AG04450 (cell line): ENCODE results near the gene MARK4. TPM values are rescaled to one million over a fixed set of nuclear protein-coding genes. Genes with fewer than 3 reads are reported as not detected.

Experiments used
- CTCF ChIA-PET: fragments of 300-600, 350-600 bp; formaldehyde crosslinking; extraction: SDS; loops from one replicate; lab custom pipeline; 2022; ENCODE audit warnings: antibody characterized with exemption, inconsistent platforms; lab: Charles Lee
- POLR2A ChIA-PET: fragments of 350-600 bp; formaldehyde crosslinking; extraction: SDS; loops from one replicate; lab custom pipeline; 2021; ENCODE audit warnings: antibody characterized with exemption, inconsistent platforms; lab: Yijun Ruan, JAX
- DNase-seq: peaks from one replicate; pipeline ENCODE4 v3.0.0-alpha.2; 2011; ENCODE audit warnings: low read depth, low spot score
- H3K27ac ChIP-seq: one replicate; pipeline ENCODE4 v1.5.1; 2012; ENCODE audit warnings: low read depth, low read length, control low read depth
- H3K27me3 ChIP-seq: one replicate; pipeline ENCODE4 v1.6.0; 2012; ENCODE audit warnings: low read length; ENCODE audit not compliant: control insufficient read depth, insufficient read depth
- H3K4me3 ChIP-seq: 2 replicates; pipeline ENCODE4 v1.5.1; 2011; ENCODE audit warnings: mild to moderate bottlenecking, low read depth, low read length, control low read depth
- H3K9me3 ChIP-seq: 2 replicates; pipeline ENCODE4 v1.5.1; 2012; ENCODE audit warnings: low read length; ENCODE audit not compliant: control insufficient read depth, insufficient read depth
- CTCF ChIP-seq: IDR thresholded peaks from 2 replicates; pipeline ENCODE4 v1.5.1; 2011; ENCODE audit warnings: low read depth, low read length, control low read depth, inconsistent platforms
- polyA plus RNA-seq: library from polyadenylated mRNA; depleted of rRNA; stranded (reverse); fragments of >200 nt; gene quantifications from 2 replicates; pipeline ENCODE4 v1.2.3, GENCODE V29; 2011

MARK4 gene
- polyA plus RNA-seq, 1 experiment: 12.6 TPM

DNA sequence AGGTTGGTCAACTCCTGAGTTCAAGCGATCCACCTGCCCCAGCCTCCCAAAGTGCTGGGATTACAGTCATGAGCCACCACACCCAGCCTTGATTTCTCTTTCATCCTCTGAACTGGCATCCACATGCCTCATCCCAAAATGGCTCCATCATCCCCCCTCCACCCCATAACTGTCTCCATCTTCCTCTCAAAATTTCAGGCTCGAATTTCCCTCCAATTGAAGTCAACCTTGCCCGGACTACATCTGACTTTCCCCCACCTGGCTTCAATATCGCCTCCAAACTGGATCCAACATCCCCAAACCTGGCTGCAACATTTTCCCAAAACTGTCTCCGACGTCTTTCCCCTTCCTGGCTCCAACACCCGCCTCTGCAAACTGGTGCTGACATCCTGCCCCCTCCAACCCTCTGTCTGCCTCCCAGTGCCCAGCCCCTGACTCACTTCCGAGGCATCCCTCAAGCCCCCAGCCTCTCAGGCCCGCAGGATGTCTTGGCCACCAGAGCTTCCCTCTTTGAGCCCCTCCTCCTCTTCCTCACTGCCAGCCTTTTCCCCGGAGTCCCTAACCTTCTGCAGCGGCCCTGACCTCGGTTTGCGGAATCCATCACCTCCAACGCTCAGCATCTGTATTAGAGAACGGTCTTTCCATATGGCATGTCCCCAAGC lies 6.8 kb upstream of the MARK4 start:
- TF ChIP-seq CTCF: no peak
- CTCF ChIA-PET: no interaction called here
- DNase-seq: no peak
- peaks cover 3% of the 10 kb centered on the region for H3K27me3 ChIP-seq
- POLR2A ChIA-PET: no interaction called here
- H3K4me3 ChIP-seq: no peak overlapping the region
- H3K9me3 ChIP-seq: no peaks in the 10 kb centered on the region
- no peak overlapping the region for H3K27ac ChIP-seq

- TF ChIP-seq CTCF: no peak
- no peak for DNase-seq
- Histone ChIP-seq H3K27me3 (peaks cover 3% of the 10 kb centered on the region), H3K27ac (no peak within 1 kb of the TSS), H3K9me3 (no peaks in the 10 kb centered on the region), H3K4me3 (no peak within 1 kb of the TSS)
- ChIA-PET POLR2A (no interaction called here), CTCF (interaction anchor here (1.3 kb wide), 1 partner anchor 67 kb away, joined by 4 read pairs; the partner anchor contains the start of genes BLOC1S3 and TRAPPC6A)
Observed at GRCh38 chr19:45245334-45245787, 5.7 kb upstream of the MARK4 start, which contains the start of gene EXOC3L2. TSS of gene EXOC3L2 (minus strand) at chr19:45245407. CDS start at chr19:45239045, 6,362 bp downstream.

DNA sequence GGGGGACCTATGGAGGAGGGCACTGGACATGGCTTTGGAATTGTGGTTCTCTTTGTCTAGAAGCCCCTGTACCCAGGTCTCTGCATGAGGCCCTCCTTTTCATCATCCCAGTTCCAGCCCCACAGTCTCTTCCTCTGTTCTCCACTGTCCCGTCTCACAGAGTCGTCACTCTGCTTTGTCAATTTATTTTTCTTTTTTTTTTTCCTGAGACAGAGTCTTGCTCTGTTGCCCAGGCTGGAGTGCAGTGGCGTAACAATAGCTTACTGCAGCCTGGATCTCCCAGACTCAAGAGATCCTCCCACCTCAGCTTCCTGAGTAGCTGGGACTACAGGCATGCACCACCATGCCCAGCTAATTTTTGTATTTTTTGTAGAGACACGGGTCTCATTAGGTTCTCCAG lies 5.2 kb upstream of the MARK4 start:
- no peak for TF ChIP-seq CTCF

GRCh38 chr19:45247136-45247535 lies 3.9 kb upstream of the MARK4 start:
- CTCF ChIA-PET: interaction anchor here (0.5 to 0.9 kb wide), 3 partner anchors 15 to 187 kb away, joined by 3 to 5 read pairs (median 3); no protein-coding TSS in a partner anchor
- Histone ChIP-seq H3K27ac (no peak overlapping the region), H3K9me3 (no peaks in the 10 kb centered on the region; the same call in 1 of the 2 replicates), H3K4me3 (no peak overlapping the region), H3K27me3 (no peaks in the 10 kb centered on the region)
- POLR2A ChIA-PET: no interaction called here
- no peak for TF ChIP-seq CTCF
- DNase-seq: no peak

More for the DNA sequence above, 5.2 kb upstream of the MARK4 start:
- ChIA-PET POLR2A (interaction anchor here (0.7 kb wide), 2 partner anchors 34 to 263 kb away, joined by 3 to 5 read pairs; no protein-coding TSS in a partner anchor), CTCF (interaction anchor here (0.7 to 1.3 kb wide), 2 partner anchors 68 to 244 kb away, joined by 3 to 4 read pairs; partner anchors contain the start of genes BLOC1S3 and TRAPPC6A)
- H3K4me3 ChIP-seq: no peak overlapping the region
- H3K27ac ChIP-seq: no peak overlapping the region
- no peak for DNase-seq
- no peaks in the 10 kb centered on the region for H3K9me3 ChIP-seq
- H3K27me3 ChIP-seq: peaks cover 3% of the 10 kb centered on the region
